GM19025 (cell line): Measurements from ENCODE around the gene POLR1D.
"Not testable (repeated sequence)": the region's sequence is repeated elsewhere in the genome, so short reads cannot be mapped to it uniquely, and the experiment has no call there.

ENCODE experiments used
- ATAC-seq: cut with Tn5 transposase; IDR thresholded peaks from one replicate; pipeline ENCODE4 v1.9.1; 2021; ENCODE audit warnings: mild to moderate bottlenecking, low read depth, moderate library complexity; ENCODE audit not compliant: unreplicated experiment

POLR1D gene

DNA sequence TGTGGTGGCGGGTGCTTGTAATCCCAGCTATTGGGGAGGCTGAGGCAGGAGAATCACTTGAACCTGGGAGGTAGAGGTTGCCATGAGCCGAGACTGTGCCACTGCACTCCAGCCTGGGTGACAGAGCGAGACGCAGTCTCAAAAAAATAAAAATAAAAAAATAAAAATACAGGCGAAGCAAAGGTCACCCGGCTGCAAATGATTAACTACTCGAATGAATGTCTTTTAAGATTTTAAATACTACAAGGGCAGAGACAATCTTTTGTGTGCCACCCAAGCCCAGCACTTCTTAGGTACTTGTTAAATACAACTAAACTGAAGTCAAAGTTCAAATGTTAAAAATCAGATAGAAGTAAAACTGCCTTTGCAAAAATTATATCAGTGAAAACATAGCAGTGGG, 8.1 kb upstream of the POLR1D start:
- no peak for ATAC-seq

DNA sequence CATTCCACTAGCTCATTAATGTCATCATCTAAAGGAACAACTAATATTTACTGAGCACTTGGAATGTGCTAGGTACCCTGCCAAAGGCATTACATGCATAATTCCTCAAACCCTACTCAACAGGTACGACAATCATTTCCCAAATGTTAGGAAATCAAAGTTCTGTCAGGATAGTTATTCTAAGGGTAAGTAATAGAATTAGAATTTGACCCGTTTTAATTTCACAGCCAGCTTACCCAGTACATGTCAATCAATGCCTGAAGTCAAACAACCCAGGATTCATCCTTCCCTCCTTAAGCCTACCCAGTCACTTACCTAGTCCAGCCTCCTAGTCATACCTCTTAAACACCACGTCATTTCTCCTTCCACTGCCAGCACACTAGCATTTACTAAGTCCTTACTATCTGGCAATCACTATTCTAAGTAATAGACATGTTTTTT, 3.8 kb upstream of the POLR1D start:
- no peak for ATAC-seq

DNA sequence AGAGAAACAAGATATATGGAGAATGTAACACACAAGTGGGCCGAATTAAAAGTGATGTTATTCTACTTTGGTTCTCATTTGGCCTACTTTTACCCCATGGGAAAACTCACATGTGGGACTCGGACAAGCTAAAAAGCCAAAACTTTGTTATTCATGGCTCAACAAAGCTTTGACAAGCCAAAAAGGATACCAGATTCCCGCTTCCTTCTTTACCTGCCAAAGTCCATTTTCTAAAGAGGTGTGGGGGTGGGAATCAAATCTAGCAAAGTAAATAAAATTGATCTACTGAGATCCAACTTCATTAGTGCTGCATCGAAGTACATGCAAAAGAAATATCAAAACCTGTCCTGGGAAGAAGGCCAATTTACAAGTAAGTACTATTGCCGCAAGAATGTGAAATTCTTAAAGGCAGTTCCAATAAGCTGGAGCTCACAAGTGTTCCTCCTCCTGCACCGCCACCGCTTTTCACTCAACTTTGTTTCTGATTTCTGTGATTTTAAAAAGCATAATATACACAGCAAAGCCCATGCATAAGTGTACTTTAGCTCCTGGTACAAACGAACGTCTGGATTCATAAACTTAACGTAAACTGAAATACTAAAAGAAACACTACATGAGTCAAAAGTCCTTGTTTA, 2.5 kb upstream of the POLR1D start:
- ATAC-seq: no peak

- peak; percentile 28 for ATAC-seq
Observed at GRCh38 chr13:27619728-27620376, 1.8 kb upstream of the POLR1D start.

DNA sequence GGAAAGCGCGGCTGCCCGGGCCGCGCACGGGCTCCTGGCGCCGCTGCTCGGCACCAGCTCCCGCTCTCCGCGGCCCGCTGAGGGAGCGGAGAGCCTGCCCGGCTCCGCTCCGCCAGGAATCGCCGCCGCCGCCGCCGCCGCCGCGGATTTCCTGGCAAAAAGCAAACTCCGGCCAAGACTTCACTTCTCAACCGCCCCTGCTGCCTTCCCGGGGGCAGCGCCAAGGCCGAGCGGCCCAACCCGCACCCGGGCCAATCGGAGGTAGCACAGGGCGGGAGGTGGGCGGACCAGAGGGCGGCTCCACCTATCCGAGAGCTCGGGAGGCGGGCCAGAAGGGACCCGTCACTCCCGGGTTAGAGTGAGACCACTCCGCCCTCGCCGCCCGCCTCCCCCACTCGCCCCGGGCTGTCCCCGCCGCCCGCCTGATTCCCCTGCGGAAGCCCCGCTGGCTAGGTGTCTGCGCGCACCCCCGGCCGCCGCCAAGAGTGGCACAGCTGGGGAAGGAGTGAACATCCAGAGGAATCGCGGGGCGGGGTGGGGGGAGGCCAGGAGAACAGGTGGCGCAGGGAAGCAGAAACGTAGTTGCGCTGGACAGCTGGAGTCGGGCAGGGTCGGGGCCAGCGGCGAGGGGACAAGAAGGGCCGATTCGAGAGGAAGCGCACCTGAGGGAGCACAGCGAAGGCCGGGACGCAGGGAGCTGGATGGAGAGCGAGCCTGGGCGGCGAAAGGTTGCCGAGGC, 1.1 kb upstream of the POLR1D start, which contains the start of gene LNX2:
Gene LNX2 (minus strand): TSS at position 153 of the 739 bp plus-strand sequence. CDS start 38,826 bp downstream, outside the sequence.
- ATAC-seq: peak; percentile 89

- no peak for ATAC-seq
Observed at GRCh38 chr13:27621116-27621365, 651 bp upstream of the POLR1D start.

DNA sequence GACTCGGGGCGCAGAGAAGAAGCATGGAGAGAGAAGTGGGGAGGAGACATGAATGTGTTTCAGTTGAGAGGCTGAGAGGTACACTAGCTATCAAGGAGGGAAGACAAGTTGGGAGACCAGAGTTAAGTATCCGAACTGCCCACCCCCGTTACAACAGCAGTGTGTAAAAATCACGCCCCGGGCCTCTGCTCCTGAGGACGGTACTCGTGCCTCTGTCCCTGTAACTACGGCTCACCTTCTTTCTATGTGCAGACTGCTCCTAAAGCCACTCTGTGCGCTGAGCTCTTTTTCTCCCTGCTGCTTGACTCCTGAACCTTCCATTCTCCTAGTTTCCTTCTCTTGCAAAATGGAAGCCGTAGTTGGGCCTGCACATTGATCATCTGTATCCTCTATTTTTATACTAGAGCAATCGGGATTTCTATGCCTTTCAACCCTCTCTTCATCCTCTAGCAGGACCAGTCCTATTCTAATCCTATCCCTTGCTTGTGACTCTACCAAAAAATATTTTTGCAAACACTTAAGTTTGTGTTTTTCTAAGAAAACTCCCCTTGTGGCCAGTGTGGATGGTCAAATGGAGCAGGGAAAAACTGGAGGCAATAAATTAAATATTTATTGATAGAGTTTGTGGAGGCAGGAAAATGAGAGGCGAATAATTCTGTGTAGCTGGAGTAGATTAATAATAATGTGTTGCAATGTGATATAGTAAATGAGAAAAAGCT, 569 bp downstream of the POLR1D start:
- no peak for ATAC-seq

DNA sequence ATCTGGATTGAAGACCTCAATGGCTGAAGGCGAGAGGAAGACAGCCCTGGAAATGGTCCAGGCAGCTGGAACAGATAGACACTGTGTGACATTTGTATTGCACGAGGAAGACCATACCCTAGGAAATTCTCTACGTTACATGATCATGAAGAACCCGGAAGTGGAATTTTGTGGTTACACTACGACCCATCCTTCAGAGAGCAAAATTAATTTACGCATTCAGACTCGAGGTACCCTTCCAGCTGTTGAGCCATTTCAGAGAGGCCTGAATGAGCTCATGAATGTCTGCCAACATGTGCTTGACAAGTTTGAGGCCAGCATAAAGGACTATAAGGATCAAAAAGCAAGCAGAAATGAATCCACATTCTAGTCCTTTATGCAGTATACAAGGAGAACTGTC, 1.2 kb downstream of the POLR1D start:
- ATAC-seq: no peak

- no peak for ATAC-seq
Observed at GRCh38 chr13:27624071-27624470, 2.4 kb downstream of the POLR1D start.

DNA sequence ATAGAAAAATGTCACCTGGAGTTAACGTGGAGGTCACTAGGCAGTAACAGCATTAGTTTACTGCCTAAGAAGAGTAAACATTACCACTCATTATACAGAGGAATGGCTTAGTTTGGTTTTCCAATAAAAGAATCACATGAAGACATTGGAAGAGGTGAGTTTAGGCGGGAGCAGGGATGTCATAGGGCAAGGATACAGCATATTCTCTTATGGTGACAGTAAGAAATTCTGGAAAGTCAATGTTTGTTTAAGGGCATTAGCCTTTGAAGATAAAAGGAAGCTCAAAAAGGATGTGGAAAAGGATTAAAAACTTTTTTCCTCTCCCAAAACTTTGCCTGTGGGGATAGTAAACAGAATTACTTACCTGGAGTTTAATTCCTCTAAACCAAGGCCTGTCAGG, 4.1 kb downstream of the POLR1D start:
- no peak for ATAC-seq

DNA sequence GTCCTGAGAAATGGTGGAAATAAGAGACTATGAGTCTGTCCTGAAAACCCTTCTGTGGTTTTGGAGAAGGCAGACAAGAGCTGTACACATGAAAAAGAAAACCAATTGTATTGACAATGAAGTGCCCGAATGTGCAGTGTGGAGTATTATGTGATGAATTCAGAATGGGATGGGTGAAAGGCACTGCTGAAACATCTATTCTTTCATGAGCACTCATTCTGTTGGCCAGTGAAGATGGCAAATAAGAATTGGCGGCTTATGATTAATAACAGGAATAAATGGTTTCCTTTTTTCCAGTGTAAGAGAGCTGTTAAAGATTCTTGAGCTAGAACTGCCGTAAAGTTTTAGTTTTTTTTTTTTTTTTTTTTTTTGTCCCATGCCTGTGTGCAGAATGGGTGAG, 5.7 kb downstream of the POLR1D start:
- no peak for ATAC-seq

DNA sequence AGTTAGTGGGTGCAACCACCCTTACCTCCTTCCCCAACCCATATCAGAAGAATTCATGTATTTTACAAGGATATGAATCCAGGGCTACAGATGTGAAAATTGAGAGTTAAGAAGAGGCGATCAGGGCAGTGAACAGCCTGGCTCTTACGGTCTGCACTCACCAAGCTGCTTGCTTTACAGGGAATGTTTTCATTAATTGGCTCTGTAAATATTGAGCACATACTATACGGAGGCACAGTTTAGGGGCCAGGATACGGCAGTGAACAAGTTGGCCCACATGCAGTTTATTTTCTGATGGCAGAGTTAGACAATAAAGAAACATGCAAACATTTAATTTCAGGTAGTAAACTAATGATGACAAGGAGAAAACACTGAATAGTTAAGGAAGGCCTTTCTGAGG, 6.4 kb downstream of the POLR1D start:
- ATAC-seq: no peak

DNA sequence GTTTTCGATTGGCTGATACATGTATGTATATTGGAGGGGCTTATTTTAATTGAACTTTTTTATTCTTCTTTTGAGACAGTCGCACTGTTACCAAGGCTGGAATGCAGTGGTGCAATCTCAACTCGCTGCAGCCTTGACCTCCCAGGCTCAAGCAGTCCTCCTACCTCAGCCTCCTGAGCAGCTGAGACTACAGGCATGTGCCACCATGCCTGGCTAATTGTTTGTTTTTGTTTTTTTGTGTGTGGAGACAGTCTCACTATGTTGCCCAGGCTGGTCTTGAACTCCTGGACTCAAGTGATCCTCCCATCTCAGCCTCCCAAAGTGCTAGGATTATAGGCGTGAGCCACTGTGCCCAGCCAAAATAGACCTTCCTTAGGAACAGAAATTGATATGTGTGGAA, 7.1 kb downstream of the POLR1D start:
- ATAC-seq: not testable (repeated sequence)

DNA sequence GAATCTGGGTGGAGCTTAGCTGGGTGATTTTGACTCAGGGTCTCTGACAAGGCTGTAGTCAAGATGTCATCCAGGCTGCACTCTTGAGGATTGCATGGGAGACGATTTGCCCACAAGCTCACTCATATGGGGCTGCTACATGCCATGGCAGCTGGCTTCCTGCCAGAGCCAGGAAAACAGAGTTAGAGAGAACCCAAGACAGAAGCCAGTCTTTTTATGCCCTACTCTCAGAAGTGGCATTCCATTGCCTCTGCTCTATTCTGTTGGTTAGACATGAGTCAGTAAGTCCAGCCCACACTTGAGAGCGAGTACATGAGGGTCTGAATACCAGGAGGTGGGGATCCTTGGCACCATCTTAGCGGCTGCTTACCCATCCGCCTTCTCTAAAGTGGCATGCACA, 9.5 kb downstream of the POLR1D start:
- no peak for ATAC-seq

GRCh38 chr13:27631665-27632064, 10.0 kb downstream of the POLR1D start:
- no peak for ATAC-seq

GRCh38 chr13:27632214-27632613, 10.5 kb downstream of the POLR1D start:
- no peak for ATAC-seq

DNA sequence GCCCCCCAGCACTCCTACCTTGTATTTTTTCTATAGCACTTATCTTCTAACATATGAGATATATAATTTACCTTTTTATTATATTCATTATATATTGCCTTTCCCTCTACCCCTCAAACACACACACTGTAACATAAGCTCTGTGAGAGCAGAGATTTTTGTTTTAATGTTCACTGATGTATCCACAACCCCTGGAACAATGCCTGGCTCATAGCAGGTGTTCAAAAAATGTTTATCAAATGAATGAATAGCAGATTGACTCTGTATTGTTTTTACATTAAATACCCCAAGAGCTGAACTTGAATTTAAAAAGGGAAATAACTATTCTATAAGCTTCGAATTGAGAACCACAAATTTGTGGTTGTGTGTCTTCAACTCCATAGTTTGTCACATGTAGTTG, 11.0 kb downstream of the POLR1D start:
- no peak for ATAC-seq

- ATAC-seq: no peak
Observed at GRCh38 chr13:27634231-27634630, 12.5 kb downstream of the POLR1D start.

GRCh38 chr13:27634791-27635190, 13.1 kb downstream of the POLR1D start:
- ATAC-seq: no peak

GRCh38 chr13:27635266-27635665, 13.6 kb downstream of the POLR1D start:
- ATAC-seq: no peak

- ATAC-seq: no peak
Observed at GRCh38 chr13:27636589-27637288, 15.0 kb downstream of the POLR1D start.
